ENCODE results near the gene FBN1. TPM values are rescaled to one million over a fixed set of nuclear protein-coding genes. Genes with fewer than 3 reads are reported as not detected.

Gene FBN1
- total and polyA plus RNA-seq, 4 experiments from 2014 or later = 0.20 to 0.22 TPM; not detected in 2

Other genes starting within 250 kb of the FBN1 start
- 10 to 100 TPM; 14.4 to 15.3 TPM for gene CEP152, start 165.4 kb upstream of the FBN1 start, total RNA-seq
- 1 to 10 TPM; 3.0 to 8.1 TPM for gene CEP152, start 165.4 kb upstream of the FBN1 start, polyA plus RNA-seq
- 10 to 100 TPM; 76.0 to 91.2 TPM for gene EID1, start 232.4 kb upstream of the FBN1 start, total RNA-seq
- 100 to 1,000 TPM; 190 to 245 TPM for gene EID1, start 232.4 kb upstream of the FBN1 start, polyA plus RNA-seq

All from CD4-positive, alpha-beta memory T cell (primary cell).